GM18867 (cell line): ENCODE data around the gene C1QB.
"Not testable (repeated sequence)": the region's sequence is repeated elsewhere in the genome, so short reads cannot be mapped to it uniquely, and the experiment has no call there.

Source experiments
- ATAC-seq: cut with Tn5 transposase; IDR thresholded peaks from one replicate; pipeline ENCODE4 v1.9.1; 2021; ENCODE audit warnings: mild to moderate bottlenecking, moderate library complexity; ENCODE audit not compliant: unreplicated experiment

The C1QB gene

GRCh38 chr1:22662318-22662717 lies 9.3 kb downstream of the C1QB start:
- ATAC-seq: no peak

GRCh38 chr1:22662986-22663408 lies 10.0 kb downstream of the C1QB start:
- ATAC-seq: no peak

- ATAC-seq: no peak
Measured at GRCh38 chr1:22665752-22666151, 12.7 kb downstream of the C1QB start.

- ATAC-seq: no peak
Measured at GRCh38 chr1:22666412-22666811, 13.4 kb downstream of the C1QB start.

- not testable (repeated sequence) for ATAC-seq
Measured at GRCh38 chr1:22668840-22669239, 15.8 kb downstream of the C1QB start.

GRCh38 chr1:22670352-22670975 lies 17.4 kb downstream of the C1QB start:
- no peak for ATAC-seq

GRCh38 chr1:22671999-22672398 lies 19.0 kb downstream of the C1QB start:
- no peak for ATAC-seq

GRCh38 chr1:22673486-22674409 lies 20.7 kb downstream of the C1QB start:
- ATAC-seq: no peak

- ATAC-seq: no peak
Measured at GRCh38 chr1:22674410-22674749, 21.3 kb downstream of the C1QB start.

- not testable (repeated sequence) for ATAC-seq
Measured at GRCh38 chr1:22676151-22676550, 23.1 kb downstream of the C1QB start.

GRCh38 chr1:22676916-22677583 lies 24.0 kb downstream of the C1QB start:
- no peak for ATAC-seq

- ATAC-seq: no peak
Measured at GRCh38 chr1:22677931-22678896, 25.2 kb downstream of the C1QB start.

- no peak for ATAC-seq
Measured at GRCh38 chr1:22680726-22681125, 27.7 kb downstream of the C1QB start.

- no peak for ATAC-seq
Measured at GRCh38 chr1:22681556-22682276, 28.7 kb downstream of the C1QB start.

- no peak for ATAC-seq
Measured at GRCh38 chr1:22683547-22683946, 30.5 kb downstream of the C1QB start.

- ATAC-seq: no peak
Measured at GRCh38 chr1:22685591-22686059, 32.6 kb downstream of the C1QB start.

GRCh38 chr1:22687191-22687590 lies 34.2 kb downstream of the C1QB start:
- ATAC-seq: no peak

GRCh38 chr1:22688466-22688865 lies 35.4 kb downstream of the C1QB start:
- no peak for ATAC-seq

- no peak for ATAC-seq
Measured at GRCh38 chr1:22689505-22689904, 36.5 kb downstream of the C1QB start.
